Neural progenitor cell (in vitro differentiated cells): ENCODE data around the gene TGFBR3. TPM values are rescaled to one million over a fixed set of nuclear protein-coding genes. Genes with fewer than 3 reads are reported as not detected.
"Not testable (repeated sequence)": the region's sequence is repeated elsewhere in the genome, so short reads cannot be mapped to it uniquely, and the experiment has no call there.

Source experiments
- DNase-seq: peaks from one replicate; pipeline ENCODE4 v3.0.0-alpha.2; 2016; ENCODE audit warnings: low spot score
- H2AFZ ChIP-seq: fragments of 200-600 bp; sonication (generic); replicated peaks from 2 replicates; pipeline ENCODE4 v1.6.1; 2016; ENCODE audit warnings: antibody characterized with exemption
- H3F3A ChIP-seq: fragments of 200-600 bp; sonication (generic); 2 replicates; pipeline ENCODE4 v1.6.1; 2016; ENCODE audit warnings: antibody characterized with exemption, low read depth
- H3K27ac ChIP-seq: fragments of 200-600 bp; sonication (generic); 2 replicates; pipeline ENCODE4 v1.5.1; 2016; ENCODE audit warnings: mild to moderate bottlenecking
- H3K27me3 ChIP-seq: fragments of 200-600 bp; sonication (generic); 2 replicates; pipeline ENCODE4 v1.6.1; 2016; ENCODE audit warnings: mild to moderate bottlenecking, moderate library complexity
- H3K36me3 ChIP-seq: fragments of 200-600 bp; sonication (generic); 2 replicates; pipeline ENCODE4 v1.5.1; 2016
- H3K4me1 ChIP-seq: fragments of 200-600 bp; sonication (generic); 2 replicates; pipeline ENCODE4 v1.6.1; 2016; ENCODE audit warnings: mixed run types
- H3K4me2 ChIP-seq: fragments of 200-600 bp; sonication (generic); 2 replicates; pipeline ENCODE4 v1.6.1; 2016
- H3K4me3 ChIP-seq: fragments of 200-600 bp; sonication (generic); 2 replicates; pipeline ENCODE4 v1.5.1; 2016
- H3K79me2 ChIP-seq: fragments of 200-600 bp; sonication (generic); 2 replicates; pipeline ENCODE4 v1.6.1; 2016; ENCODE audit warnings: low read depth
- H3K9ac ChIP-seq: fragments of 200-600 bp; sonication (generic); 2 replicates; pipeline ENCODE4 v1.6.1; 2016
- H3K9me3 ChIP-seq: fragments of 200-600 bp; sonication (generic); 2 replicates; pipeline ENCODE4 v1.5.1; 2016; ENCODE audit warnings: low read depth
- H4K20me1 ChIP-seq: fragments of 200-600 bp; sonication (generic); 2 replicates; pipeline ENCODE4 v1.6.1; 2016; ENCODE audit warnings: low read depth
- H3K27ac Mint-ChIP-seq: 3 replicates; pipeline ENCODE4 v1.8.0; 2021; ENCODE audit warnings: mixed read lengths
- H3K27me3 Mint-ChIP-seq: 2 replicates; pipeline ENCODE4 v1.8.0; 2022; ENCODE audit warnings: low read depth, mild to moderate bottlenecking, inconsistent platforms, moderate library complexity, mixed read lengths; ENCODE audit not compliant: insufficient read depth
- H3K36me3 Mint-ChIP-seq: 3 replicates; pipeline ENCODE4 v1.8.0; 2021; ENCODE audit warnings: mixed read lengths
- H3K4me1 Mint-ChIP-seq: 3 replicates; pipeline ENCODE4 v1.8.0; 2021; ENCODE audit warnings: mixed read lengths
- H3K4me3 Mint-ChIP-seq: 3 replicates; pipeline ENCODE4 v1.8.0; 2021; ENCODE audit warnings: mild to moderate bottlenecking, moderate library complexity, mixed read lengths
- H3K9me3 Mint-ChIP-seq: 3 replicates; pipeline ENCODE4 v1.8.0; 2020; ENCODE audit warnings: mixed read lengths
- EZH2 ChIP-seq: fragments of 200-600 bp; sonication (generic); IDR thresholded peaks from 2 replicates; pipeline ENCODE4 v1.6.1; 2017; ENCODE audit warnings: antibody characterized with exemption, mild to moderate bottlenecking, moderate library complexity
- EZH2phosphoT487 ChIP-seq: fragments of 200-600 bp; sonication (generic); IDR thresholded peaks from 2 replicates; pipeline ENCODE4 v1.6.1; 2017; ENCODE audit warnings: antibody characterized with exemption
- total RNA-seq: library from RNA; depleted of rRNA; stranded (reverse); fragments of >200 nt; gene quantifications from 2 replicates; pipeline ENCODE4 v1.2.3, GENCODE V29; 2015; ENCODE audit warnings: low replicate concordance
- TF ChIP-seq, protein P1 (sequence below): fragments of 200-600 bp; sonication (generic); IDR thresholded peaks from 2 replicates; pipeline ENCODE4 v1.5.1; 2017; ENCODE audit warnings: antibody characterized with exemption, mild to moderate bottlenecking

The TGFBR3 gene
- total RNA-seq, 1 donor from 2014 or later: 11.8 TPM

DNA sequence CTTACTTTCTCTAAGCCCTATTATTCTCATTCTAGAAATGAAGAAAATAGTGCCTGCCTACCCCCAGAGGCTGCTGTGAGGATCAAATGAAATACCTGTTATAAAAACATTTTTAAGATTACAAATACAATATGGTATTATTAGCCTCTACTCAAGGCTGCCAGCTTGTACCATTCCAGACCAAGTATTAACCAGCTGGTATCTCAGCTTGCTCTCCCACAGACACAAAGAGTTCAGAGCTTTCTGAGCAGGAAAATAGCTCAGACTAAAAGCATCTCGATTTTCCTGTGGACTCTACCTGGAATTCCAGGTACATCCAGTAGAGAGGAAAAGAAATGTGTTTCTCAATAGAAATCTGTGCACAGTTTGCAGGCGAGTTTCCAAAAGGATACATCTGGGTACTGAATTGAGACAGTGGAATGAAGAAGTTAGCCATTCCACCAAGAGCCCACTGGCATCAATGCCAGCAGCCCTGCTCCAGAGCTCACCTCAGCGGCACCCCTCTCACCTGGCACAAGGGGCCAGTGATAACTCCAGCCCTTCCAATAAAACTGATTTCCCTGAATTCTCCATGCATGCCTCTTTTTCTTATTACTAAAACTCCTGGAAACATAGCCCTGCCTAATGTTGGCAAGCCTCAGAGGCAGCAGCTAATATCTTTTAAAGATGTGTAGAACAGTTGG is 31.0 kb downstream of the TGFBR3 start:
- H3K4me3 Mint-ChIP-seq: no peak overlapping the region
- no peaks in the 10 kb centered on the region for H3K9me3 Mint-ChIP-seq
- no peak overlapping the region for H3K27ac ChIP-seq
- DNase-seq: no peak
- no peaks in the 10 kb centered on the region for H3K36me3 Mint-ChIP-seq
- H3K27me3 Mint-ChIP-seq: peaks cover 6% of the 10 kb centered on the region
- no peak overlapping the region for H3K27ac Mint-ChIP-seq
- H3F3A ChIP-seq: no peaks in the 10 kb centered on the region
- no peaks in the 10 kb centered on the region for H4K20me1 ChIP-seq
- H3K4me1 Mint-ChIP-seq: no peaks in the 10 kb centered on the region
- H2AFZ ChIP-seq: no peak overlapping the region
- no peak overlapping the region for H3K4me3 ChIP-seq
- no peak overlapping the region for H3K4me2 ChIP-seq
- H3K4me1 ChIP-seq: no peaks in the 10 kb centered on the region
- H3K9me3 ChIP-seq: no peaks in the 10 kb centered on the region
- H3K36me3 ChIP-seq: no peaks in the 10 kb centered on the region
- TF ChIP-seq EZH2phosphoT487 (no peak), EZH2 (no peak)
- H3K79me2 ChIP-seq: no peaks in the 10 kb centered on the region
- H3K27me3 ChIP-seq: no peaks in the 10 kb centered on the region
- H3K9ac ChIP-seq: no peak overlapping the region

DNA sequence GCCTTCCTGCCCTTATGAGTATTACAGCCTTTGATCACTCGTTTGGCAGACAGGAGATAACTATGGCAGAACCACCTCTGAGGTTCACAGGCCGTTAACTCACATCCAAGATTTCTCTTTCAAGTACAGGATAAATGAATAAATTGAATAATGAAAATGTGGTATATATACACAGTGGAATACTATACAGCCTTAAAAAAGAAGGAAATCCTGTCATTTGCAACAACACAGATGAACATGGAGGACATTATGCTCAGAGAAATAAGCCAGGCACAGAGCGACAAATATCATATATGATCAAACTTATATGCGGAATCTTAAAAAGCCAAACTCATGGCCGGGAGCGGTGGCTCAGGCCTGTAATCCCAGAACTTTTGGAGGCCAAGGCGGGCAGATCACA is 32.6 kb downstream of the TGFBR3 start:
- no peak overlapping the region for H2AFZ ChIP-seq
- no peaks in the 10 kb centered on the region for H3K36me3 ChIP-seq
- DNase-seq: no peak
- H3K79me2 ChIP-seq: no peaks in the 10 kb centered on the region
- no peaks in the 10 kb centered on the region for H3F3A ChIP-seq
- no peaks in the 10 kb centered on the region for H4K20me1 ChIP-seq
- Mint-ChIP-seq H3K4me1 (no peaks in the 10 kb centered on the region), H3K9me3 (no peaks in the 10 kb centered on the region), H3K36me3 (no peaks in the 10 kb centered on the region), H3K27me3 (peaks cover 6% of the 10 kb centered on the region), H3K27ac (no peak overlapping the region), H3K4me3 (no peak overlapping the region)
- TF ChIP-seq EZH2: no peak
- no peak for TF ChIP-seq EZH2phosphoT487
- TF ChIP-seq, protein P1, sequence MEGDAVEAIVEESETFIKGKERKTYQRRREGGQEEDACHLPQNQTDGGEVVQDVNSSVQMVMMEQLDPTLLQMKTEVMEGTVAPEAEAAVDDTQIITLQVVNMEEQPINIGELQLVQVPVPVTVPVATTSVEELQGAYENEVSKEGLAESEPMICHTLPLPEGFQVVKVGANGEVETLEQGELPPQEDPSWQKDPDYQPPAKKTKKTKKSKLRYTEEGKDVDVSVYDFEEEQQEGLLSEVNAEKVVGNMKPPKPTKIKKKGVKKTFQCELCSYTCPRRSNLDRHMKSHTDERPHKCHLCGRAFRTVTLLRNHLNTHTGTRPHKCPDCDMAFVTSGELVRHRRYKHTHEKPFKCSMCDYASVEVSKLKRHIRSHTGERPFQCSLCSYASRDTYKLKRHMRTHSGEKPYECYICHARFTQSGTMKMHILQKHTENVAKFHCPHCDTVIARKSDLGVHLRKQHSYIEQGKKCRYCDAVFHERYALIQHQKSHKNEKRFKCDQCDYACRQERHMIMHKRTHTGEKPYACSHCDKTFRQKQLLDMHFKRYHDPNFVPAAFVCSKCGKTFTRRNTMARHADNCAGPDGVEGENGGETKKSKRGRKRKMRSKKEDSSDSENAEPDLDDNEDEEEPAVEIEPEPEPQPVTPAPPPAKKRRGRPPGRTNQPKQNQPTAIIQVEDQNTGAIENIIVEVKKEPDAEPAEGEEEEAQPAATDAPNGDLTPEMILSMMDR: no peak
- no peak overlapping the region for H3K4me2 ChIP-seq
- no peaks in the 10 kb centered on the region for H3K4me1 ChIP-seq
- no peaks in the 10 kb centered on the region for H3K27me3 ChIP-seq
- H3K4me3 ChIP-seq: no peak overlapping the region
- H3K27ac ChIP-seq: no peak overlapping the region
- H3K9ac ChIP-seq: no peak overlapping the region
- no peaks in the 10 kb centered on the region for H3K9me3 ChIP-seq

DNA sequence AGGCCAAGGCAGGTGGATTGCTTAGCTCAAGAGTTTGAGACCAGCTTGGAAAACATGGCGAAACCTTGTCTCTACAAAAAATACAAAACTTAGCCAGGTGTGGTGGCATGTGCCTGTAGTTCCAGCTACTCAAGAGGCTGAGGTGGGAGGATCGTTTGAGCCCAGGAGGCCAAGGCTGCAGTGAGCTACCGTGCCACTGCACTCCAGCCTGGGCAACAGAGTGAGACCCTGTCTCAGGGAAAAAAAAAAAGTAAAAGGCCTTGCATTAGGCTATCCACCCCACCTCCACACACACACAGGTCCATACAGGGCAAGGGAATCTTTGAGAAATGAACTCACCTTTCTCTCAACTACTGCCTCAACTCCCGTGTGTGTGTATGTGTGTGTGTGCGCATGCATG is 33.9 kb downstream of the TGFBR3 start:
- H4K20me1 ChIP-seq, H3F3A ChIP-seq, H3K79me2 ChIP-seq, H3K36me3 Mint-ChIP-seq, H2AFZ ChIP-seq, H3K4me1 Mint-ChIP-seq, H3K4me3 ChIP-seq, H3K9me3 Mint-ChIP-seq, H3K27ac ChIP-seq, H3K9me3 ChIP-seq, H3K4me2 ChIP-seq, H3K9ac ChIP-seq, H3K27me3 Mint-ChIP-seq, H3K36me3 ChIP-seq, H3K27ac Mint-ChIP-seq, H3K4me1 ChIP-seq, H3K27me3 ChIP-seq, H3K4me3 Mint-ChIP-seq, DNase-seq: not testable (repeated sequence)

DNA sequence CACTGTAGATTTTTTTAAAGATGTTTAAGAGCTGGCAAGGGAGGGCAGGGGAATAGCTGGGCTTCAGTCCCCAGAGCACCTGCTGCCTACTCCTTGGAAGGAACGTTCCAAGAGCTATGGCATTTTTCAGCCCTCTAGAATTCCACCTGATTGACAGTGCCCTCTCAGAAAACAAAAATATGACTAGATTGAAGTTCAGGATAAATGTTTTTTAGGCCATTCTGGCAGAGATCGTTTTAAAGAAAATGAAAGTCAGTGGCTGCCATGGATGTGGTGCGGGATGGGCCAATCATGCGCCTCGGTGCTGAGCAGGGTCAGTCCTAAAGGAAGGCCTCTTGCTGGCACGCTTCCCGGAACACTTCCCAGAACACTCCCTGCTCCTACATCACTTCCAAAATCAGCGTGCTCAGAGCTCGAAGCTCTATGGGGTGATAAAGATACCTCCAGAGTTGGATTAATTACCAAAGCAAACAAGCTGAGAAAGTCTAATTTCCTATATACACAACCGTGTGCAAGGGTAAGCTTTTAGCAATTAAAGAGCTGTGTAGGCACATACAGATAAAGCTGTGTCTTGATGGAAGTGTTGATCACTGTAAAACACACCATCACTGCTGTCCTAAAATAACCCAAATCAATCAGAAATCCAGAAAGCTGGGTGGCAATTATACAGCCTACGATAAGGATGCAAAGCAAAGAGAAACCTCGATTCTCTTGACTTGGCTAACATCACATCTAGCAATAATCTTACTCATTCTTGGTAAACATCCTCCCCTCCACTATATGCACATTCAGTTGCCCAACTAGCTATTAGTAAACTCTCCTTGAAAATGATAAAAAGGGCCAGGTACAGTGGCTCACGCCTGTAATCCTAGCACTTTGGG is 34.6 kb downstream of the TGFBR3 start:
- no peaks in the 10 kb centered on the region for H3K27me3 ChIP-seq
- H3K4me2 ChIP-seq: no peak overlapping the region
- H3K36me3 ChIP-seq: no peaks in the 10 kb centered on the region
- Mint-ChIP-seq H3K4me3 (no peak overlapping the region), H3K27ac (no peak overlapping the region), H3K9me3 (no peaks in the 10 kb centered on the region), H3K4me1 (no peaks in the 10 kb centered on the region), H3K27me3 (peaks cover 4% of the 10 kb centered on the region), H3K36me3 (no peaks in the 10 kb centered on the region)
- TF ChIP-seq, protein P1: no peak
- TF ChIP-seq EZH2phosphoT487 (no peak), EZH2 (no peak)
- no peak overlapping the region for H3K9ac ChIP-seq
- no peak overlapping the region for H3K4me3 ChIP-seq
- H4K20me1 ChIP-seq: no peaks in the 10 kb centered on the region
- H2AFZ ChIP-seq: no peak overlapping the region
- DNase-seq: no peak
- peaks cover 2% of the 10 kb centered on the region for H3K4me1 ChIP-seq
- H3K79me2 ChIP-seq: no peaks in the 10 kb centered on the region
- H3K27ac ChIP-seq: no peak overlapping the region
- no peaks in the 10 kb centered on the region for H3F3A ChIP-seq
- H3K9me3 ChIP-seq: no peaks in the 10 kb centered on the region
